Natural killer cell (primary cell): ENCODE measurements around the gene CDH18. TPM values are rescaled to one million over a fixed set of nuclear protein-coding genes. Genes with fewer than 3 reads are reported as not detected.
"Not testable (repeated sequence)": the region's sequence is repeated elsewhere in the genome, so short reads cannot be mapped to it uniquely, and the experiment has no call there.

Experiments used
- ATAC-seq, 3 donors: fragments of 150-1000 bp in 2 of 3; fragments of 200-7000 bp in 1 of 3; cut with Tn5 transposase; 1 replicate in 1 of 3; 2 replicates in 2 of 3; pipeline ENCODE4 v1.10.0; 2021; ENCODE audit warnings: mild to moderate bottlenecking in 2 of 3, moderate library complexity in 2 of 3
- DNase-seq, 2 donors: peaks; one replicate each; pipeline versions ENCODE4 v3.0.0 to v3.0.0-alpha.2; 2013 to 2021; ENCODE audit warnings: mixed read lengths in 1 of 2
- H3K27ac ChIP-seq: one replicate; pipeline ENCODE4 v1.5.1; 2013; ENCODE audit warnings: mild to moderate bottlenecking, low read length
- H3K27me3 ChIP-seq: one replicate; pipeline ENCODE4 v1.6.1; 2013; ENCODE audit warnings: low read length; ENCODE audit not compliant: control insufficient read depth, insufficient read depth
- H3K36me3 ChIP-seq: one replicate; pipeline ENCODE4 v1.6.1; 2013; ENCODE audit warnings: low read length; ENCODE audit not compliant: control insufficient read depth, insufficient read depth
- H3K4me1 ChIP-seq: one replicate; pipeline ENCODE4 v1.6.1; 2013; ENCODE audit warnings: low read length; ENCODE audit not compliant: control insufficient read depth, insufficient read depth
- H3K4me3 ChIP-seq: one replicate; pipeline ENCODE4 v1.5.1; 2013; ENCODE audit warnings: low read length
- H3K9me3 ChIP-seq: one replicate; pipeline ENCODE4 v1.6.1; 2013; ENCODE audit warnings: low read length; ENCODE audit not compliant: control insufficient read depth, insufficient read depth
- H3K27ac Mint-ChIP-seq, 2 donors: one replicate each; pipeline ENCODE4 v1.8.0; 2022; ENCODE audit warnings: mild to moderate bottlenecking in 2 of 2, mixed read lengths in 2 of 2, moderate library complexity in 1 of 2
- H3K27me3 Mint-ChIP-seq, 2 donors: one replicate each; pipeline ENCODE4 v1.8.0; 2022; ENCODE audit warnings: low read depth in 2 of 2, mixed read lengths in 2 of 2
- H3K36me3 Mint-ChIP-seq: one replicate; pipeline ENCODE4 v1.8.0; 2022; ENCODE audit warnings: mixed read lengths
- H3K4me1 Mint-ChIP-seq, 2 donors: one replicate each; pipeline ENCODE4 v1.8.0; 2022; ENCODE audit warnings: mixed read lengths in 2 of 2
- H3K4me3 Mint-ChIP-seq: one replicate; pipeline ENCODE4 v1.8.0; 2022; ENCODE audit warnings: mild to moderate bottlenecking, moderate library complexity, mixed read lengths
- H3K9me3 Mint-ChIP-seq, 2 donors: one replicate each; pipeline ENCODE4 v1.8.0; 2022; ENCODE audit warnings: mixed read lengths in 2 of 2
- WGBS: methylation state at CpG from one replicate; pipeline ENCODE4 v1.1.7; 2013; ENCODE audit warnings: missing lambda C conversion rate; ENCODE audit not compliant: insufficient coverage; 5-methylcytosine and 5-hydroxymethylcytosine counted together
- intact Hi-C: fragments of 100-400 bp; cut with micrococcal nuclease; formaldehyde crosslinking; loops from one replicate; pipeline ENCODE4 v1.14.2; 2022
- total RNA-seq, 4 donors: library from RNA; stranded (reverse); fragments of 120-200 nt in 1 of 4; gene quantifications; one replicate each; pipeline versions ENCODE4 v1.2.3 to v1.2.4, GENCODE V29; 2013 to 2022
- TF ChIP-seq, protein P1 (sequence below): fragments of 200-600 bp; IDR thresholded peaks from one replicate; pipeline ENCODE4 v1.8.0; 2022; ENCODE audit warnings: antibody characterized with exemption

CDH18 gene
- total RNA-seq, 3 donors from 2014 or later (not counting 1 experiment from before 2014, with no cell fraction given), result not detected

DNA sequence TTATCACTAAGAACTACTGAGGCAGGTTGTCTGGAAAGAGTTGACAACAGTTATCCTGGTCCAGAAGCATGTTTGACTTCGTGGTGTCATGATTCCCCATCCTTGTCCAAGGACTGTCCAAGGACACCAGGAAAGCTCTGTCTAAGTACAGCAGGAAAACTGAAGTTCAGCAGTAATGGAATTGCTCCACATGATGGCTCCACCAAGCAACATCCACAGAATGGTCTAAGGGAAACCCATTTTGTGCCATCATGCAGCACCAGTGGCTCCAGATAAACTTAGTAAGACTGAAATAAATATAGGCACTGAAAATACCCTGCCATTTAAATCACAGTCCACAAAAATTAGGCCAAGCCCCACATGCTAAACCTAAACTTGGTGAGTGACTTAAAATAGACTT lies 192.8 kb downstream of the CDH18 start:
- no peak overlapping the region for H3K27ac ChIP-seq
- peaks cover 5% of the 10 kb centered on the region for H3K9me3 ChIP-seq
- H3K4me1 Mint-ChIP-seq, result no peaks in the 10 kb centered on the region
- no peaks in the 10 kb centered on the region for H3K36me3 ChIP-seq
- DNase-seq (no peak), ATAC-seq (no peak)
- H3K4me1 ChIP-seq, result no peaks in the 10 kb centered on the region
- H3K27ac Mint-ChIP-seq, result no peak overlapping the region
- intact Hi-C loops, result no loop called here
- no peaks in the 10 kb centered on the region for H3K27me3 Mint-ChIP-seq
- H3K4me3 ChIP-seq, result no peak overlapping the region
- H3K27me3 ChIP-seq, result no peaks in the 10 kb centered on the region
- TF ChIP-seq, protein P1, sequence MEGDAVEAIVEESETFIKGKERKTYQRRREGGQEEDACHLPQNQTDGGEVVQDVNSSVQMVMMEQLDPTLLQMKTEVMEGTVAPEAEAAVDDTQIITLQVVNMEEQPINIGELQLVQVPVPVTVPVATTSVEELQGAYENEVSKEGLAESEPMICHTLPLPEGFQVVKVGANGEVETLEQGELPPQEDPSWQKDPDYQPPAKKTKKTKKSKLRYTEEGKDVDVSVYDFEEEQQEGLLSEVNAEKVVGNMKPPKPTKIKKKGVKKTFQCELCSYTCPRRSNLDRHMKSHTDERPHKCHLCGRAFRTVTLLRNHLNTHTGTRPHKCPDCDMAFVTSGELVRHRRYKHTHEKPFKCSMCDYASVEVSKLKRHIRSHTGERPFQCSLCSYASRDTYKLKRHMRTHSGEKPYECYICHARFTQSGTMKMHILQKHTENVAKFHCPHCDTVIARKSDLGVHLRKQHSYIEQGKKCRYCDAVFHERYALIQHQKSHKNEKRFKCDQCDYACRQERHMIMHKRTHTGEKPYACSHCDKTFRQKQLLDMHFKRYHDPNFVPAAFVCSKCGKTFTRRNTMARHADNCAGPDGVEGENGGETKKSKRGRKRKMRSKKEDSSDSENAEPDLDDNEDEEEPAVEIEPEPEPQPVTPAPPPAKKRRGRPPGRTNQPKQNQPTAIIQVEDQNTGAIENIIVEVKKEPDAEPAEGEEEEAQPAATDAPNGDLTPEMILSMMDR, result no peak
- H3K36me3 Mint-ChIP-seq, result no peaks in the 10 kb centered on the region
- 48% methylated on average over 1 of the region's 1 CpG for WGBS
- H3K4me3 Mint-ChIP-seq, result no peak overlapping the region
- H3K9me3 Mint-ChIP-seq, result peaks cover 12 to 17% of the 10 kb centered on the region in 2 donors

DNA sequence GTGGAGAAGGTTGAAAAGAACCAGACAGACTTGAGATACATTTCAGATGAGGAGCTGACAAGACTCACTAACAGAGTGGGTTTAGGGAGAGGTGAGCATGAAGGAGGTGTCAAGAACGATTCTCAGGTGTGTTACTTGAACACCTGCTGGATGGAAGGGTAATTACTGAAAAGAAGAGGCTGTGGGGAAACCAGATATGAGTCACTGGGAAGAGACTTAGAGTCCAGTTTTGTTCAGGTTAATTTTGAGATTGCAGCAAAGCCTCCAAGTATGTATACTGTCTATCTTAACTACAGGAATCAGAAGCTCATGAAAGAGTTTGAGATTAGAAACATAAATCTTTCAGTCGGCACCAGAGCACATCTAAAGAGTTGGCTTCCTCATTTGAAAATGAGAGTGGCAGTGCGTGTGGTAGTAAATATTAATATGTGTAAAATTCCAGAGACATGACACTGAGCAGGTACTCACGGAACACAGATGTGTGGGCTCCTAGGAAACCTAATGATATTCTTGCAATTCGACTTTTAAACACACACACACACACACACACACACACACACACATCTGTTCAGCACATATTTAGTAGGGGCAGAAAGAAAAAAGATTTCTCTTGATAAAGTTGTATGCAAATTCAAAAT lies 197.1 kb downstream of the CDH18 start:
- H3K27ac ChIP-seq, result no peak overlapping the region
- intact Hi-C loops, result no loop called here
- Mint-ChIP-seq H3K36me3 (no peaks in the 10 kb centered on the region), H3K4me1 (no peaks in the 10 kb centered on the region), H3K27ac (no peak overlapping the region), H3K27me3 (no peaks in the 10 kb centered on the region), H3K9me3 (peaks cover 18 to 21% of the 10 kb centered on the region in 2 donors), H3K4me3 (no peak overlapping the region)
- TF ChIP-seq, protein P1, result no peak
- H3K9me3 ChIP-seq, result peaks cover 8% of the 10 kb centered on the region
- H3K4me3 ChIP-seq, result no peak overlapping the region
- DNase-seq (no peak), ATAC-seq (no peak)
- 25% methylated on average over 2 of the region's 5 CpGs for WGBS
- H3K27me3 ChIP-seq, result no peaks in the 10 kb centered on the region
- no peaks in the 10 kb centered on the region for H3K4me1 ChIP-seq
- no peaks in the 10 kb centered on the region for H3K36me3 ChIP-seq

DNA sequence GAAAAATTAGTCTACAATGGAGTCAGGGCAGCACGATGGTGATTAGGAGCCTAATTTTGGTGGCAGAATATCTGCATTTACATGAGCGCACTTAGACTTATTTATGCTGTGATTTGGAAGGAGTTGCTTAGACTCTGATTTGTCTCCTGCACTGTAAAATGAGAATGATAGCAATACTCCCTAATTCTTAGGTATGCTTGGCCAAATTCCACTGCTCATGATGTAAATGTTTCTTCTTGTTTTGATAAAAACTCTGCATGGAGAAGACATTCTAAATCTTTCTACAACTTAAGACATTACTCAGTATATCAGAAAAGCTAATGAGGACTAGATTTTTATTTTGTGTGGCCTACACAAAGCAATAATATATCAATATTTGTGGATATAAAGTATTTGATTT lies 205.4 kb downstream of the CDH18 start:
- no peaks in the 10 kb centered on the region for H3K4me1 ChIP-seq
- intact Hi-C loops, result no loop called here
- TF ChIP-seq, protein P1, result no peak
- no peak overlapping the region for H3K27ac ChIP-seq
- no peaks in the 10 kb centered on the region for H3K4me1 Mint-ChIP-seq
- H3K9me3 ChIP-seq, result peaks cover 3% of the 10 kb centered on the region
- no peaks in the 10 kb centered on the region for H3K27me3 ChIP-seq
- no peak for DNase-seq
- 96% methylated on average over 2 of the region's 2 CpGs for WGBS
- H3K9me3 Mint-ChIP-seq, result peaks cover 12 to 27% of the 10 kb centered on the region in 2 donors
- no peaks in the 10 kb centered on the region for H3K36me3 ChIP-seq
- no peaks in the 10 kb centered on the region for H3K27me3 Mint-ChIP-seq
- no peak overlapping the region for H3K4me3 ChIP-seq
- H3K4me3 Mint-ChIP-seq, result no peak overlapping the region
- H3K36me3 Mint-ChIP-seq, result no peaks in the 10 kb centered on the region
- no peak overlapping the region for H3K27ac Mint-ChIP-seq
- no peak for ATAC-seq

DNA sequence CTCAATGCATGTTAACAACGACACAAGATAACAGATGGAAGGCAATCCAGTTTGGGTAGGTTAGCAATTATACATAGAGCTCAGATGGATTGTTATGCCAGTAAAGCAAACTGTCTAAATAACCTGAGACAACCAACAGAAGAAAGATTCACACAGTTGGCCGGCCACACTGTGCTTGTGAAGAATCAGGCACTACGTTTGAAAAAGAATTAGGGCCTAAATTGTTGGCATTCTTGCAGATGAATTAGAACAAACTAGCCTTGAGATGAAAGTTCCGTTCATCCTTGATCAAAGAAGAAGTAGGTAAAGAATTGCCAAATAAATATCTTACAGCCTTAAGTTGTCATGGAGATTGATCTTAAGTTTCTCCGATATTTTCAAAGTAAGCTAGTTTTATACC lies 210.6 kb downstream of the CDH18 start:
- H3K36me3 Mint-ChIP-seq, result peaks cover 6% of the 10 kb centered on the region
- H3K27me3 Mint-ChIP-seq, result no peaks in the 10 kb centered on the region
- no peak overlapping the region for H3K4me3 ChIP-seq
- TF ChIP-seq, protein P1, result no peak
- no peaks in the 10 kb centered on the region for H3K4me1 ChIP-seq
- H3K27ac Mint-ChIP-seq, result no peak overlapping the region
- H3K4me3 Mint-ChIP-seq, result no peak overlapping the region
- H3K9me3 ChIP-seq, result peaks cover 5% of the 10 kb centered on the region
- H3K27ac ChIP-seq, result no peak overlapping the region
- no peaks in the 10 kb centered on the region for H3K4me1 Mint-ChIP-seq
- no peak for ATAC-seq
- H3K9me3 Mint-ChIP-seq, result peaks cover 11 to 31% of the 10 kb centered on the region in 2 donors
- H3K27me3 ChIP-seq, result no peaks in the 10 kb centered on the region
- DNase-seq, result no peak
- 94% methylated on average over 5 of the region's 5 CpGs for WGBS
- intact Hi-C loops, result no loop called here
- H3K36me3 ChIP-seq, result no peaks in the 10 kb centered on the region

DNA sequence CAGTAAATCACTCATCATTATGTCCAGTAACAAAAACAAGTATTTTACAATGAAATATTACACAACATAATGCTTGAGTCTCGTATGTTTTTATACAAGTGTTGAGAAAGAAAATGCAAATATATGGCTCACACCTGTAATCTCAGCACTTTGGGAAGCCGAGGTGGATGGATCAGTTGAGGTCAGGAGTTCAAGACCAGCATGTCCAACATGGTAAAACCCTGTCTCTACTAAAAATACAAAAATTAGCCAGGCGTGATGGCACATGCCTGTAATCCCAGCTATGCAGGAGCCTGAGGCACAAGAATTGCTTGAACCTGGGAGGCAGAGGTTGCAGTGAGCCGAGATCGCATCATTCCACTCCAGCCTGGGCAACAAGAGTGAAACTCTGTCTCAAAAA lies 211.1 kb downstream of the CDH18 start:
- H3K27me3 Mint-ChIP-seq, H3K4me3 Mint-ChIP-seq, H3K4me1 ChIP-seq, H3K36me3 Mint-ChIP-seq, H3K27me3 ChIP-seq, intact Hi-C loops, H3K27ac Mint-ChIP-seq, H3K27ac ChIP-seq, H3K4me1 Mint-ChIP-seq, H3K36me3 ChIP-seq, H3K9me3 ChIP-seq, ATAC-seq, DNase-seq, H3K4me3 ChIP-seq: not testable (repeated sequence)
- WGBS, result 88% methylated on average over 5 of the region's 5 CpGs
- H3K9me3 Mint-ChIP-seq, result peaks cover 11 to 31% of the 10 kb centered on the region in 2 donors
